SK-N-SH (cell line): Measurements from ENCODE around the gene PPP2R3B.

Experiments used
- CHD2 ChIP-seq: fragments of 150-350 bp; IDR thresholded peaks from 2 replicates; pipeline ENCODE4 v1.6.1; 2018; ENCODE audit warnings: low read length; ENCODE audit not compliant: partially characterized antibody
- EP300 ChIP-seq, 2 experiments: IDR thresholded peaks; 2 replicates each; pipeline versions ENCODE4 v1.4.0 to v1.6.1; 2012; ENCODE audit warnings: borderline replicate concordance in 1 of 2, low read depth in 1 of 2, low read length in 1 of 2
- MXI1 ChIP-seq: IDR thresholded peaks from 2 replicates; pipeline ENCODE4 v1.6.1; 2012; ENCODE audit warnings: mild to moderate bottlenecking, low read depth, low read length, improper control_type of control experiment
- TAF1 ChIP-seq: IDR thresholded peaks from 2 replicates; pipeline ENCODE4 v1.6.1; 2012; ENCODE audit warnings: low read depth, mild to moderate bottlenecking, low read length, moderate library complexity, borderline replicate concordance
- TCF12 ChIP-seq: IDR thresholded peaks from 2 replicates; pipeline ENCODE4 v1.4.0; 2012
- TF ChIP-seq, protein P1 (sequence below): fragments of 150-350 bp; IDR thresholded peaks from 2 replicates; pipeline ENCODE4 v1.6.1; 2017; ENCODE audit warnings: antibody characterized with exemption, low read length, low read depth, borderline replicate concordance
- TF ChIP-seq, protein P2 (sequence below): fragments of 200-600 bp; sonication (generic); IDR thresholded peaks from 2 replicates; pipeline ENCODE4 v1.6.1; 2017; ENCODE audit warnings: antibody characterized with exemption, mild to moderate bottlenecking, moderate library complexity

DNA sequence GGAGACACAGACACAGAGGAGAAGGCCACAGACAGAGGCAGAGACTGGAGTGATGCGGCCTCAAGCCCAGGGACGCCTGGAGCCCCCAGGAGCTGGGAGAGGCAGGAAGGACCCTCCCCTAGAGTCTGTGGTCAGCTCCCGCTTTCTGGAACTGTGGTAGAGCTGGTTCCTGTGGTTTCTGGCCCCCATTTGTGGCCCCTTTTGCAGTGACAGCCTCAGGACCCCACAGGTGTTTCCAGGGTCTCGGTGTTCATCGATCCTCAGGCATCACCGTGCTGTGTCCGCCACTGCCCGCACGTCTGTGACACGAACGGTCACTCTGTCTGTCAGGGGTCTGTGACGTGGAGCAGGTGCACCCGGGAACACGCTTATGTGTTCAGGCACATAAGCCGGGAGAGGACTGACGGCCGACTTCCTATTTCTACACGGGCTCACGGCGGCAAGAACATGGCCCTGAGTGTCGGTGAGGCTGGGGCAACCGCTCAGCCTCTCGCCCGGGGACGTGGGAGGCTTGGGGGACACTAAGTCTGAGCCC lies 76.0 kb downstream of the PPP2R3B start:
- TF ChIP-seq TAF1 (no peak), TCF12 (no peak), EP300 (IDR thresholded peaks at IDR 0.05; ENCODE audit: borderline replicate concordance in 1 of 2, low read depth in 1 of 2, low read length in 1 of 2) (no peak), MXI1 (no peak), CHD2 (no peak)
- TF ChIP-seq, protein P1, sequence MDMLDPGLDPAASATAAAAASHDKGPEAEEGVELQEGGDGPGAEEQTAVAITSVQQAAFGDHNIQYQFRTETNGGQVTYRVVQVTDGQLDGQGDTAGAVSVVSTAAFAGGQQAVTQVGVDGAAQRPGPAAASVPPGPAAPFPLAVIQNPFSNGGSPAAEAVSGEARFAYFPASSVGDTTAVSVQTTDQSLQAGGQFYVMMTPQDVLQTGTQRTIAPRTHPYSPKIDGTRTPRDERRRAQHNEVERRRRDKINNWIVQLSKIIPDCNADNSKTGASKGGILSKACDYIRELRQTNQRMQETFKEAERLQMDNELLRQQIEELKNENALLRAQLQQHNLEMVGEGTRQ: no peak
- TF ChIP-seq, protein P2, sequence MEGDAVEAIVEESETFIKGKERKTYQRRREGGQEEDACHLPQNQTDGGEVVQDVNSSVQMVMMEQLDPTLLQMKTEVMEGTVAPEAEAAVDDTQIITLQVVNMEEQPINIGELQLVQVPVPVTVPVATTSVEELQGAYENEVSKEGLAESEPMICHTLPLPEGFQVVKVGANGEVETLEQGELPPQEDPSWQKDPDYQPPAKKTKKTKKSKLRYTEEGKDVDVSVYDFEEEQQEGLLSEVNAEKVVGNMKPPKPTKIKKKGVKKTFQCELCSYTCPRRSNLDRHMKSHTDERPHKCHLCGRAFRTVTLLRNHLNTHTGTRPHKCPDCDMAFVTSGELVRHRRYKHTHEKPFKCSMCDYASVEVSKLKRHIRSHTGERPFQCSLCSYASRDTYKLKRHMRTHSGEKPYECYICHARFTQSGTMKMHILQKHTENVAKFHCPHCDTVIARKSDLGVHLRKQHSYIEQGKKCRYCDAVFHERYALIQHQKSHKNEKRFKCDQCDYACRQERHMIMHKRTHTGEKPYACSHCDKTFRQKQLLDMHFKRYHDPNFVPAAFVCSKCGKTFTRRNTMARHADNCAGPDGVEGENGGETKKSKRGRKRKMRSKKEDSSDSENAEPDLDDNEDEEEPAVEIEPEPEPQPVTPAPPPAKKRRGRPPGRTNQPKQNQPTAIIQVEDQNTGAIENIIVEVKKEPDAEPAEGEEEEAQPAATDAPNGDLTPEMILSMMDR: no peak
